Common myeloid progenitor, CD34-positive (primary cell): ENCODE results near the gene LONP2.
A peak's percentile ranks its signal among the peaks of the same experiment; 100 is the strongest.
"Not testable (repeated sequence)": the region's sequence is repeated elsewhere in the genome, so short reads cannot be mapped to it uniquely, and the experiment has no call there.

Experiments used
- CTCF ChIA-PET: fragments of 350-600 bp; sonication (Branson Sonifier 250); formaldehyde crosslinking; loops from one replicate; lab custom pipeline; 2021; ENCODE audit warnings: antibody characterized with exemption; lab: Charles Lee
- POLR2A ChIA-PET: fragments of 350-600 bp; sonication (Branson Sonifier 250); formaldehyde crosslinking; loops from one replicate; lab custom pipeline; 2021; ENCODE audit warnings: antibody characterized with exemption; lab: Charles Lee
- DNase-seq, 3 donors: peaks; one replicate each; pipeline versions ENCODE4 v3.0.0 to v3.0.0-alpha.2; 2013
- H3K27ac ChIP-seq, 2 experiments: 1 replicate in 1 of 2; 2 replicates in 1 of 2; pipeline ENCODE4 v1.7.0; 2013; ENCODE audit warnings: inconsistent platforms in 2 of 2, low read length in 2 of 2, mild to moderate bottlenecking in 2 of 2, low read depth in 1 of 2, moderate library complexity in 1 of 2; ENCODE audit not compliant: severe bottlenecking in 2 of 2, insufficient read depth in 1 of 2, poor library complexity in 1 of 2
- H3K27me3 ChIP-seq, 5 experiments: replicated peaks in 2 of 5; 1 replicate in 3 of 5; 2 replicates in 2 of 5; pipeline versions ENCODE4 v1.6.1 to v1.7.0; 2013; ENCODE audit warnings: low read length in 4 of 5, mild to moderate bottlenecking in 2 of 5, moderate library complexity in 2 of 5, inconsistent platforms in 1 of 5; ENCODE audit not compliant: insufficient read depth in 5 of 5, control insufficient read depth in 4 of 5
- H3K36me3 ChIP-seq, 4 experiments: 1 replicate in 2 of 4; 2 replicates in 2 of 4; pipeline versions ENCODE4 v1.6.1 to v1.7.0; 2013; ENCODE audit warnings: low read length in 3 of 4, control low read depth in 1 of 4, mild to moderate bottlenecking in 1 of 4; ENCODE audit not compliant: control insufficient read depth in 4 of 4, insufficient read depth in 4 of 4
- H3K4me1 ChIP-seq, 4 experiments: 1 replicate in 3 of 4; 2 replicates in 1 of 4; pipeline versions ENCODE4 v1.6.1 to v1.7.1; 2013; ENCODE audit warnings: low read length in 3 of 4, mild to moderate bottlenecking in 3 of 4, control low read depth in 1 of 4, inconsistent platforms in 1 of 4, moderate library complexity in 1 of 4; ENCODE audit not compliant: control insufficient read depth in 4 of 4, insufficient read depth in 4 of 4; ENCODE audit errors: control extremely low read depth in 1 of 4
- H3K4me3 ChIP-seq, 7 experiments: 1 replicate in 4 of 7; 2 replicates in 3 of 7; pipeline versions ENCODE4 v1.5.1 to v1.7.0; 2013; ENCODE audit warnings: mild to moderate bottlenecking in 7 of 7, low read length in 6 of 7, moderate library complexity in 6 of 7, inconsistent platforms in 2 of 7, low read depth in 2 of 7, control low read depth in 1 of 7; ENCODE audit not compliant: insufficient read depth in 4 of 7, control insufficient read depth in 1 of 7; ENCODE audit errors: extremely low read depth in 1 of 7
- H3K9me3 ChIP-seq, 5 experiments: 1 replicate in 4 of 5; 2 replicates in 1 of 5; pipeline versions ENCODE4 v1.6.1 to v1.7.1; 2013; ENCODE audit warnings: low read length in 4 of 5, mild to moderate bottlenecking in 2 of 5, inconsistent platforms in 1 of 5, low read depth in 1 of 5, moderate library complexity in 1 of 5; ENCODE audit not compliant: control insufficient read depth in 4 of 5, insufficient read depth in 2 of 5; ENCODE audit errors: control extremely low read depth in 1 of 5
- WGBS: methylation state at CpG from one replicate; pipeline ENCODE4 v1.1.5; 2013; ENCODE audit not compliant: insufficient coverage; 5-methylcytosine and 5-hydroxymethylcytosine counted together

LONP2 gene

GRCh38 chr16:48235556-48236136 is 8.5 kb upstream of the LONP2 start:
- POLR2A ChIA-PET: no interaction called here

GRCh38 chr16:48236286-48236685 is 7.8 kb upstream of the LONP2 start:
- Histone ChIP-seq H3K9me3 (no peaks in the 10 kb centered on the region), H3K4me1 (peaks cover 0 to 8% (median 5%) of the 10 kb centered on the region in 4 experiments), H3K36me3 (no peaks in the 10 kb centered on the region), H3K27me3 (peaks cover 0 to 3% (median 0%) of the 10 kb centered on the region in 5 experiments), H3K4me3 (no peak overlapping the region), H3K27ac (no peak overlapping the region)
- 100% methylated on average over 1 of the region's 1 CpG for WGBS
- no peak for DNase-seq
- CTCF ChIA-PET: no interaction called here
- POLR2A ChIA-PET: no interaction called here

More at GRCh38 chr16:48235556-48236136, 8.5 kb upstream of the LONP2 start:
- CTCF ChIA-PET: interaction anchor here (1.4 to 1.7 kb wide), 3 partner anchors 82 to 394 kb away, joined by 3 to 5 read pairs (median 4); no protein-coding TSS in a partner anchor
- peaks cover 0 to 3% (median 0%) of the 10 kb centered on the region in 5 experiments for H3K27me3 ChIP-seq
- WGBS: 95% methylated on average over 6 of the region's 6 CpGs
- H3K4me3 ChIP-seq: no peak overlapping the region
- H3K36me3 ChIP-seq: no peaks in the 10 kb centered on the region
- no peak overlapping the region for H3K27ac ChIP-seq
- DNase-seq: no peak
- no peaks in the 10 kb centered on the region for H3K9me3 ChIP-seq
- peaks cover 0 to 9% (median 6%) of the 10 kb centered on the region in 4 experiments for H3K4me1 ChIP-seq

GRCh38 chr16:48240147-48240546 is 4.0 kb upstream of the LONP2 start:
- H3K4me1 ChIP-seq, H3K9me3 ChIP-seq, H3K36me3 ChIP-seq, H3K4me3 ChIP-seq, DNase-seq, POLR2A ChIA-PET, H3K27me3 ChIP-seq, CTCF ChIA-PET, H3K27ac ChIP-seq: not testable (repeated sequence)
- WGBS: 90% methylated on average over 2 of the region's 3 CpGs

- Histone ChIP-seq H3K9me3 (no peaks in the 10 kb centered on the region), H3K27ac (peak overlapping the region; percentile 75 to 88), H3K4me1 (peaks cover 9 to 32% (median 17%) of the 10 kb centered on the region in 4 experiments), H3K36me3 (no peaks in the 10 kb centered on the region), H3K27me3 (no peaks in the 10 kb centered on the region), H3K4me3 (peak overlapping the region; percentile 76 to 93 (median 83))
- DNase-seq: no peak
- ChIA-PET POLR2A (no interaction called here), CTCF (no interaction called here)
- 17% methylated on average over 8 of the region's 8 CpGs for whole genome bisulfite sequencing
Observed at GRCh38 chr16:48244863-48245195, 729 bp downstream of the LONP2 start.

GRCh38 chr16:48246066-48246465 is 2.0 kb downstream of the LONP2 start:
- H3K4me1 ChIP-seq: peaks cover 9 to 32% (median 17%) of the 10 kb centered on the region in 4 experiments
- ChIA-PET POLR2A (no interaction called here), CTCF (no interaction called here)
- no peak for DNase-seq
- peak overlapping the region in 3 of 7 experiments; percentile 5 to 89 (median 80) for H3K4me3 ChIP-seq
- WGBS: 100% methylated on average over 1 of the region's 2 CpGs
- H3K27ac ChIP-seq: peak overlapping the region in 1 of 2 experiments; percentile 45
- H3K27me3 ChIP-seq: no peaks in the 10 kb centered on the region
- H3K36me3 ChIP-seq: no peaks in the 10 kb centered on the region
- H3K9me3 ChIP-seq: no peaks in the 10 kb centered on the region

- no peaks in the 10 kb centered on the region for H3K9me3 ChIP-seq
- no peak for DNase-seq
- H3K27ac ChIP-seq: peak within 1 kb of the TSS in 1 of 2 experiments; percentile 45
- CTCF ChIA-PET: interaction anchor here (0.6 kb wide), 1 partner anchor 1203 kb away, joined by 4 read pairs; no protein-coding TSS in a partner anchor
- H3K27me3 ChIP-seq: no peaks in the 10 kb centered on the region
- WGBS: 46% methylated on average over 4 of the region's 4 CpGs
- H3K4me3 ChIP-seq: peak within 1 kb of the TSS in 1 of 7 experiments; percentile 5
- POLR2A ChIA-PET: no interaction called here
- H3K4me1 ChIP-seq: peaks cover 9 to 32% (median 17%) of the 10 kb centered on the region in 4 experiments
- peaks cover 0 to 4% (median 3%) of the 10 kb centered on the region in 4 experiments for H3K36me3 ChIP-seq
Observed at GRCh38 chr16:48247311-48247710, 3.2 kb downstream of the LONP2 start, which contains the start of gene ABCC11. ABCC11 (minus strand) TSS chr16:48247539; CDS start chr16:48231921, 15,618 bp downstream.
